Lung (tissue), 12 donors: ENCODE results near the gene KCNC1. TPM values are rescaled to one million over a fixed set of nuclear protein-coding genes. Genes with fewer than 3 reads are reported as not detected.

ENCODE experiments used
- ATAC-seq: fragments of 200-7000 bp; cut with Tn5 transposase; one replicate; pipeline ENCODE4 v1.9.1; 2020; ENCODE audit warnings: moderate number of reproducible peaks; ENCODE audit not compliant: insufficient read depth, low FRiP score
- DNase-seq, 3 donors: peaks; one replicate each; pipeline ENCODE4 v3.0.0-alpha.2; 2013 to 2017
- H3K27ac ChIP-seq, 2 donors: one replicate each; pipeline ENCODE4 v1.5.1; 2013; ENCODE audit warnings: mild to moderate bottlenecking in 2 of 2, moderate library complexity in 2 of 2, control low read depth in 1 of 2, inconsistent platforms in 1 of 2, low read depth in 1 of 2, low read length in 1 of 2
- H3K27me3 ChIP-seq, 3 donors: one replicate each; pipeline ENCODE4 v1.5.1; 2013; ENCODE audit warnings: low read length in 2 of 3; ENCODE audit not compliant: control insufficient read depth in 3 of 3, insufficient read depth in 3 of 3
- H3K36me3 ChIP-seq, 4 donors: one replicate each; pipeline ENCODE4 v1.5.1; 2013; ENCODE audit warnings: low read length in 4 of 4, mild to moderate bottlenecking in 1 of 4, moderate library complexity in 1 of 4; ENCODE audit not compliant: control insufficient read depth in 4 of 4, insufficient read depth in 4 of 4
- H3K4me1 ChIP-seq, 5 donors: one replicate each; pipeline ENCODE4 v1.5.1; 2013; ENCODE audit warnings: low read length in 5 of 5, mild to moderate bottlenecking in 2 of 5, moderate library complexity in 1 of 5; ENCODE audit not compliant: control insufficient read depth in 5 of 5, insufficient read depth in 5 of 5
- H3K4me3 ChIP-seq: one replicate; pipeline ENCODE4 v1.5.1; 2013; ENCODE audit warnings: mild to moderate bottlenecking, control low read depth, moderate library complexity
- H3K9ac ChIP-seq, 2 donors: one replicate each; pipeline ENCODE4 v1.5.1; 2013; ENCODE audit warnings: low read length in 2 of 2, control low read depth in 1 of 2; ENCODE audit not compliant: insufficient read depth in 1 of 2
- H3K9me3 ChIP-seq, 4 donors: one replicate each; pipeline ENCODE4 v1.5.1; 2013; ENCODE audit warnings: low read length in 3 of 4, mild to moderate bottlenecking in 1 of 4, moderate library complexity in 1 of 4; ENCODE audit not compliant: control insufficient read depth in 4 of 4, insufficient read depth in 3 of 4
- WGBS, 2 donors: extraction: QIAGEN DNeasy Blood & Tissue Kit; methylation state at CpG; one replicate each; pipeline ENCODE4 v1.1.7; 2013; 5-methylcytosine and 5-hydroxymethylcytosine counted together
- polyA plus RNA-seq, 2 donors: library from polyadenylated mRNA; stranded (reverse); fragments of 200-250 nt; gene quantifications; one replicate each; pipeline ENCODE4 v1.2.1, GENCODE V29; 2013
- total RNA-seq, 2 donors: library from RNA; depleted of rRNA in 1 of 2; stranded (reverse); fragments of >200 nt in 1 of 2; gene quantifications; one replicate each; pipeline ENCODE4 v1.2.1, GENCODE V29; 2014 to 2021
- TF ChIP-seq, protein P1 (sequence below): IDR thresholded peaks from 2 replicates; pipeline ENCODE4 v1.5.1; 2012; ENCODE audit warnings: mild to moderate bottlenecking; ENCODE audit errors: control extremely low read depth, extremely low read depth
- donor health status: control.
- donor health status: control.
- donor health status: Bipolar disorder and iron deficiency.
- donor health status: healthy.
- donor health status: DM: yes; HTN: yes; CAD: no.

The KCNC1 gene
- total and polyA plus RNA-seq, 4 donors = 0.01 TPM; not detected in 3

DNA sequence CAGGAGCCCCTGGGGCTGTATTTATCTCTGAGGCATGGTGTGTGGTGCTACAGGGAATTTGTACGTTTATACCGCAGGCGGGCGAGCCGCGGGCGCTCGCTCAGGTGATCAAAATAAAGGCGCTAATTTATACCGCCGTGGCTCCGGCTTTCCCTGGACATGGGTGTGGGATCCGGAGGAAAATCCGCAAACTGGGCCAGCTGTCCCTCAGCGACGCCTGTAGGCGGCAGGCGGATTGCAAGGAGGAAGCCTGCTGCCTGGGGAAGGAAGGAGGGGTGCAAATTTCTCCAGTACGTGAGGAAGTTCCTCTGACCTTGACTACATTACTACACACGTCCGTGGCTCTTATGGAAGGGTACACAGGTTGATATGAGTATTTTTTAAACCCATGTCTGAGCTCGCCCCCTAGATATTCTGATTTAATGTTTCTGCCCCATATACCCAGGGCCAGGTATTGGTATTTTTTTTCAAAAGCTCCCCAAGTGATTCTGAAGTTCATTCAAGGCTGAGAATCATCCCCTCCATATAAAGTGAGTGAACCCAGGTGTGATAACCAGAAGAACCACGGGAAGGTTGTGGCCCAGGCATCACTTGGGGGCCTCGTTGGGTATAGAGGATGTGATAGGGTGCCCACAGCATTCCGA is 12.5 kb upstream of the KCNC1 start:
- no peak overlapping the region for H3K27ac ChIP-seq
- peaks cover 0 to 7% (median 0%) of the 10 kb centered on the region in 4 donors for H3K9me3 ChIP-seq
- DNase-seq (peak in 1 of 3 donors; percentile 10), ATAC-seq (no peak)
- WGBS, 2 donors = 11 to 12% methylated on average over 25 of the region's 25 CpGs
- H3K36me3 ChIP-seq = no peaks in the 10 kb centered on the region
- peaks cover 42 to 91% (median 64%) of the 10 kb centered on the region in 3 donors for H3K27me3 ChIP-seq
- peaks cover 0 to 13% (median 0%) of the 10 kb centered on the region in 5 donors for H3K4me1 ChIP-seq
- no peak overlapping the region for H3K4me3 ChIP-seq
- TF ChIP-seq, protein P1, sequence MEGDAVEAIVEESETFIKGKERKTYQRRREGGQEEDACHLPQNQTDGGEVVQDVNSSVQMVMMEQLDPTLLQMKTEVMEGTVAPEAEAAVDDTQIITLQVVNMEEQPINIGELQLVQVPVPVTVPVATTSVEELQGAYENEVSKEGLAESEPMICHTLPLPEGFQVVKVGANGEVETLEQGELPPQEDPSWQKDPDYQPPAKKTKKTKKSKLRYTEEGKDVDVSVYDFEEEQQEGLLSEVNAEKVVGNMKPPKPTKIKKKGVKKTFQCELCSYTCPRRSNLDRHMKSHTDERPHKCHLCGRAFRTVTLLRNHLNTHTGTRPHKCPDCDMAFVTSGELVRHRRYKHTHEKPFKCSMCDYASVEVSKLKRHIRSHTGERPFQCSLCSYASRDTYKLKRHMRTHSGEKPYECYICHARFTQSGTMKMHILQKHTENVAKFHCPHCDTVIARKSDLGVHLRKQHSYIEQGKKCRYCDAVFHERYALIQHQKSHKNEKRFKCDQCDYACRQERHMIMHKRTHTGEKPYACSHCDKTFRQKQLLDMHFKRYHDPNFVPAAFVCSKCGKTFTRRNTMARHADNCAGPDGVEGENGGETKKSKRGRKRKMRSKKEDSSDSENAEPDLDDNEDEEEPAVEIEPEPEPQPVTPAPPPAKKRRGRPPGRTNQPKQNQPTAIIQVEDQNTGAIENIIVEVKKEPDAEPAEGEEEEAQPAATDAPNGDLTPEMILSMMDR = no peak
- no peak overlapping the region for H3K9ac ChIP-seq

DNA sequence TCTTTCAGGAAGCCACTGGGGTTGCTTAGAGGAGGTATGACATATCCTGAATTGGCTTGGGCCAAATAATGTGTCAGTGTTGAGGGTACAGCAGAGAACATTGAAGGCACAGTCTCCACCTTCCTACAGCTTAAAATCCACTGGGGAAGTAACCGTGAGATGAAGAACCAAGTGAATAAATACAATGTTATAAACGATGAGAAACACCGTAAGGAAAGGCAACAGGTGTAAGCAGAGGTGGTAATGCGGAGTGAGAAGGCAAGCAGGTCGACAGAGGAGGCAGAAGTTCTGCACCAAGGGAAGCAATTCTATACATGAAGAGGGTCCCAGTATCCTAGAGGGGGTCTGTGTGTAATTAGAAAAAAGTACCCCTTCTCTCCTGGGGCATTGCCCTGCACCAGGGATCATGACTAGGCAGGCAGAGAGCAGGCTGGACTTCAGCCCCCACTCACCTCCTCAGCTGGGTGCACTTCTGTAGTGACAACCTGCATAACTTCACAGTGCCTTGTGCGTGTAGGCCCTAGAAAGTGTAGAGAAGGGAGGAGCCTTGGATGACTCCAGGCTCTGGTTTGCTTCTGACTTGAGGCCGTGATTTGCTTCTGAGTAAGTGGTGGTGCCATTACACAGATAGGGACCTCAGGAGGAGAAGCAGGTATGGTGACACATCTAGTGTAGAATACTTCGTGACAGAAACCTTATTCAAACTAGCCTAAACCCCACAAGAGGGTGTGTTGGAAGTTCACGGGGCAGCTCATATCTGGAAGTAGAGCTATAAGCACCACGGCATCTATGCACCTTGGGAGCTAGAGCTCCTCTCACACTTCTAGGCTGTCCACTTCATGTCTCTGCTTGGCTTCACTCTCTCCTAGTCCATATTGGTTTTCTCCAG is 10.3 kb upstream of the KCNC1 start:
- peaks cover 0 to 13% (median 0%) of the 10 kb centered on the region in 5 donors for H3K4me1 ChIP-seq
- H3K9ac ChIP-seq = no peak overlapping the region
- ATAC-seq (no peak), DNase-seq (no peak)
- H3K27me3 ChIP-seq = peaks cover 30 to 85% (median 53%) of the 10 kb centered on the region in 3 donors
- H3K36me3 ChIP-seq = no peaks in the 10 kb centered on the region
- peaks cover 0 to 7% (median 0%) of the 10 kb centered on the region in 4 donors for H3K9me3 ChIP-seq
- TF ChIP-seq, protein P1 = no peak
- WGBS, 2 donors = 72 to 73% methylated on average over 10 of the region's 10 CpGs
- H3K27ac ChIP-seq = no peak overlapping the region
- H3K4me3 ChIP-seq = no peak overlapping the region

DNA sequence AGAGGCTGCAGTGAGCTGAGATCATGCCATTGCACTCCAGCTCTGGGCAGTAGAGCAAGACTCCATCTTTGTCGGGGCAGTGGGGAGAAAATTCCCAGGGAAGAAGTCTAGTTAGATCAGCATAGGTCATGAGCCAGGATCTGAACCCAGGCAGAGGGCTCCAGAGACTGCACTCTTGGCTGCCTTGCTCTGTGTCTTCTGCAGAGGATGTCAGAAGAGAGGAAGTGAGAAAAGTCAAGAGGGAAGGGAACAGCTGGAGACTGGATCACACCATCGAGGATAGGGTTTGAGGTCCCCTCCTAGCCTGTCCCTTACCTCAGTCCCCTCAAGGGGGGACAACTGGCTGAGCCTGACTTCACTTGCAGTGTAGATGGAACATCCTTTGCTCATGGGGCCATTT is 9.4 kb upstream of the KCNC1 start:
- Histone ChIP-seq H3K27me3 (peaks cover 21 to 81% (median 47%) of the 10 kb centered on the region in 3 donors), H3K36me3 (no peaks in the 10 kb centered on the region), H3K9me3 (peaks cover 0 to 5% (median 0%) of the 10 kb centered on the region in 4 donors), H3K4me3 (no peak overlapping the region), H3K27ac (no peak overlapping the region), H3K9ac (no peak overlapping the region), H3K4me1 (peaks cover 0 to 10% (median 0%) of the 10 kb centered on the region in 5 donors)
- 66 to 79% methylated on average over 2 of the region's 2 CpGs for WGBS, 2 donors
- DNase-seq = peak in 1 of 3 donors; percentile 9
- TF ChIP-seq, protein P1 = no peak
- no peak for ATAC-seq
